ENCODE results near the gene PEX5L.

PEX5L gene

GRCh38 chr3:179867961-179868360 lies 168.8 kb downstream of the PEX5L start:
- no peak overlapping the region for H3K27ac ChIP-seq
- TF ChIP-seq CTCF (conservative IDR thresholded peaks at IDR 0.05) = no peak

DNA sequence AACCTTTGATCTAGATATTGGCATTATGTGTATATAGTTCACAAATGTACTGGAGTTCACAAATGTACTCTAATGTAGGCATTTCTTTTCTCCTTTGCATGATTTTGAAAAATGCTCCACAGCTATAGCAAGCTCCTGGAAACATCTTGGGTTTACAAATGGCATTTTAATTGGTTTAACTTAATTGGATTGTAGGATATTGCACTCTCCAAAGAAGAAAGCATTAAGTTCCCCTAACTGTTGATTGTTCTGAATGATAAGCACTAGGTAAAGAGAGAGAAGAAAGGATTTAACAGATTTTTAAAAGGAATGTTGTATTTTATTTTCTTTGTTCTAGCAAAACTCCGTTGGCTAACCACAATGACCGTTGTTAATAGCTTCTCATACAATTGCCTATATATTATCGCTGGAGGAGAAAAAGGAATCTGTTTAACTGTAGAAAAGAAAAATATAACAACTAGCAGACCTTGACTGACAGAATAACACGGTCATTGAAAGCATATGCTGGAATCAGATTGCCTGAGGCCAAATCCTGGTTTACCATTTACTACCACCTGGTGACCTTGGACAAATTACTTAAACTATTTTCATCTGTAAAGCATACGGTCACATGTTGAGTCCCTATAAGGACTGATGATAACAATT lies 170.8 kb downstream of the PEX5L start:
- no peak overlapping the region for H3K27ac ChIP-seq
- TF ChIP-seq CTCF (conservative IDR thresholded peaks at IDR 0.05) = no peak

DNA sequence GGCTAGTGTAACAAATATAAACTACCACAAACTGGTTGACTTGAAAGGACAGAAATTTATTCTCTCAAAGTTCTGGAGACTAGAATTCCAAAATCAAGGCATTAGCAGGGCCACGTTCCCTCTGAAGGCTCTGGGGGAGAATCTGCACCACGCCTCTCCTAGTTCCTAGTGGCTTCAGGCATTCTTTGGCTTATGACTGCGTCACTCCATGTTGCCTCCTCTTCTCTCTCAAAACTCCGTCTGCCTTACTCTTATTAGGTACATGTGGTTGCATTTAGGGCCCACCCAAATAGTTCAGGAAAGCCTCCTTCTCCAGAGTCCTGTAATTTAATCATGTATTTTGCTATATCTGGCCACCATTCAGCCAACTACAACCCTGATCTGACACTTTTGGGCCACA lies 174.8 kb downstream of the PEX5L start:
- TF ChIP-seq CTCF (conservative IDR thresholded peaks at IDR 0.05) = no peak
- no peak overlapping the region for H3K27ac ChIP-seq

DNA sequence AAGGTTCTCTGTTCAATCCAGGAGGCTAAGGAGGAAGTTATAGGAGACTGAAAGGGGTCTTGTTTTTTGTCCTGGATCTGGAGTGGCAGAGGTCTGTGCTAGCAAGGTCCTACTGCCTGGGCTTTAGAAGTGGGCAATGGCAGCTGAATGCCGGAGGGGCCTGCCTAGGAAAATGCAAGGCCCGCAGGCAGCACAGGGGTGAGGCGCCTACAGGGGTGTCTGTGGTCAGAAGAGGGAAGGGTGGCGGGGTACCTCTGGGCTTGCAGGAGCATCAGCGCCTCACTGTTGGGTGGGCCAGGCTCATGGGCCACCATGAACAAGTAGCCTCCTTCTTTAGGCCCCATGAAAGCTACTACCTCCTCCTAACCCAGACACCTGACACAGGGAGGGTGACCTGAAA lies 175.4 kb downstream of the PEX5L start:
- H3K27ac ChIP-seq = no peak overlapping the region
- TF ChIP-seq CTCF (conservative IDR thresholded peaks at IDR 0.05) = no peak

- no peak for TF ChIP-seq CTCF (conservative IDR thresholded peaks at IDR 0.05)
- H3K27ac ChIP-seq = 0 out of 2 replicates have a peak overlapping the region, but pooled peaks have one; percentile 41
Measured at GRCh38 chr3:179860275-179861107, 176.2 kb downstream of the PEX5L start.

- H3K27ac ChIP-seq = no peak overlapping the region
- TF ChIP-seq CTCF (conservative IDR thresholded peaks at IDR 0.05) = no peak
Measured at GRCh38 chr3:179853176-179853575, 183.6 kb downstream of the PEX5L start.

DNA sequence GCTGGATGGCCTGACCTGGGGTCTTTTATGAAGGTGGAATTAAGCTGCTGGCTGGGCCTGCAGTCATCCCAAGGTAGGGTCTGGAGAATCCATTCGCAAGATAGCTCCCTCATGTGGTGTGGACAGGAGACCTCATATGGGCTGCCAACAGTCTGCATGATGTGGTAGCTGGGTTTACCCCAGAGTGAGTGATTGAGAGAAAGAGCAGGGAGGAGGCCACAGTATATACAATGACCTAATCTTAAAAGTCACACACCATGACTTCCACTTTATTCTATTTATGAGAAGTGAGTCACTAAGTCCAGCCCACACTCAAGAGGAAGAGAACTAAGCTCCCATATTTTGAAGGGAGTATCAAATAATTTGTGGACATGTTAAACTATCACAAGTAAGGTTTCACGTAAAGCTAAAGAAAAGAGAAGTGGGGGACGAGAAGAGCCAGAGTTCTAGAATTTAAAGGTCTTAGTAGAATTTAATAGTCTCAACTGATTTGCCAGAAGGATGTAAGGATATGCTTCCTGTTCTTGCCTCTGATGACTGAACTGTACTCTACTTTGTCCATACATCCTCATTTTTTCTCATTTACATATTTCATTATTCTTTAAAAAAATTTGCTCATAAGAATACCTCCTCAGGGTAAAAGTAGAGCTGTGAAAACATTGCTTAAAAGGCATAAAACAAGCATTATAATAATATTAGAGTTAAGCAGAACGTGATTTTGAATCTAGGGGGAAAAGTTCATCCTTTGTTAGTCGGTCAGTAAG lies 184.4 kb downstream of the PEX5L start:
- TF ChIP-seq CTCF (conservative IDR thresholded peaks at IDR 0.05) = no peak
- H3K27ac ChIP-seq = no peak overlapping the region
